ENCODE measurements around the gene DOCK1.

DOCK1 gene

DNA sequence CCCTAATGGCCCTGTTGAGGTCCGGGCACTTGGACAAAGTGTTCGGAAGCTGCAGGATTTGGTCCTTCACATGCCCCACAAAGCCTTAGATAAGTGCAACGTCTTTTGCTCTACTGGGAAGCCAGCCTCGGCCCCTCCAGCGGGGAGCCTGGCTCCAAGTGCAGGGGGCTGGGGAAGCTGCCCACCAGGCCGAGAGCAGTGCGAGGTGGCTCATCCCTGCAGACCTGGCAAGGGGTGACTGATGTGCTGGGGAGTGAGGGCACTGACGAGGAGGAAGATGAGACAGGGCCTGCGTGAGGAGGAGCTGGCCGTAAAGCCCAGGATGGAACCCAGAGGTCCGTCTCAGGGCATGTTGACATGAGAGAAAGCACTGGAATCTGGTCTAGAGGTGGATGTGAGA lies 508.1 kb downstream of the DOCK1 start:
- no peak overlapping the region for H3K27ac ChIP-seq (ENCODE audit: low read length)
- no peaks in the 10 kb centered on the region for H3K4me1 ChIP-seq (ENCODE audit: control insufficient read depth, insufficient read depth, low read length)
- no peaks in the 10 kb centered on the region for H3K27me3 ChIP-seq (ENCODE audit: control insufficient read depth in 1 of 2, insufficient read depth in 2 of 2, low read length in 2 of 2)
- peaks cover 18 to 24% of the 10 kb centered on the region in 2 donors for H3K36me3 ChIP-seq (ENCODE audit: control insufficient read depth in 2 of 2, insufficient read depth in 2 of 2, low read length in 2 of 2)
- no peak overlapping the region for H3K9ac ChIP-seq (ENCODE audit: low read length in 2 of 2)
- H3K9me3 ChIP-seq (ENCODE audit: control insufficient read depth in 2 of 2, low read length in 2 of 2) = no peaks in the 10 kb centered on the region
- H3K4me3 ChIP-seq (ENCODE audit: low read length in 2 of 2) = no peak overlapping the region

DNA sequence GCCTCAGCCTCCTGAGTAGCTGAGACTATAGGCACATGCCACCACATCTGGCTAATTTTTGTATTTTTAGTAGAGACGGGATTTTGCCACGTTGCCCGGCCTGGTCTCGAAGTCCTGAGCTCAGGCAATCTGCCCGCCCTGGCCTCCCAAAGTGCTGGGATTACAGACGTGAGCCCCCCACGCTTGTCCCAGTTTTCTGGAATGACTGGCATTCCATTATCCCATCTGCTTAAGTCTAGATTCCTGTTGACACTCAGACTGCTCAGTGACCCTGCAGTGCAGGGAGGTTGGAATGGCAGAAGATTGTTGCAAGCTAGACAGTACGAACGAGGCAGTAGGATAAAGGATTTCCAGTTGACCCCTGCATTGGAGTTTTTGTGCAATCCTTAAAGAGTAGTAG lies 508.8 kb downstream of the DOCK1 start:
- no peak overlapping the region for H3K9ac ChIP-seq (ENCODE audit: low read length in 2 of 2)
- H3K27ac ChIP-seq (ENCODE audit: low read length) = no peak overlapping the region
- no peak overlapping the region for H3K4me3 ChIP-seq (ENCODE audit: low read length in 2 of 2)
- peaks cover 22 to 31% of the 10 kb centered on the region in 2 donors for H3K36me3 ChIP-seq (ENCODE audit: control insufficient read depth in 2 of 2, insufficient read depth in 2 of 2, low read length in 2 of 2)
- no peaks in the 10 kb centered on the region for H3K9me3 ChIP-seq (ENCODE audit: control insufficient read depth in 2 of 2, low read length in 2 of 2)
- H3K27me3 ChIP-seq (ENCODE audit: control insufficient read depth in 1 of 2, insufficient read depth in 2 of 2, low read length in 2 of 2) = no peaks in the 10 kb centered on the region
- H3K4me1 ChIP-seq (ENCODE audit: control insufficient read depth, insufficient read depth, low read length) = no peaks in the 10 kb centered on the region

DNA sequence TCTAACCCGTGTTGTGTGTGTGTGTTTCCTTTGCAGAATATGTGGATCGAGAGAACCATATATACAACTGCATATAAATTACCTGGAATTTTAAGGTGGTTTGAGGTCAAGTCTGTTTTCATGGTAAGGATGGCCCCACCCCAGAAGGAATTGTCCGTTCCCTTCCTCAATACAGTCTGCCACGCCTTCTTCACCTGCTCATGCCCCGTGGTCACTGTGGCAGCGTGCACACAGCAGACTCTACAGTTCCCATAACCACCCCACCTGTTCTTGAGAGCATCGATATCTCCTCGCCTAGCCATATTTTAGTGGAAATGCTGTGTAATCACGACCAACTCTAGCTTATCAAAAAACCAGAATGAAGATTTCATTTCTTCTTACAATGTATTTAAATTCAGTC lies 509.9 kb downstream of the DOCK1 start:
- no peaks in the 10 kb centered on the region for H3K9me3 ChIP-seq (ENCODE audit: control insufficient read depth in 2 of 2, low read length in 2 of 2)
- no peak overlapping the region for H3K27ac ChIP-seq (ENCODE audit: low read length)
- no peak overlapping the region for H3K4me3 ChIP-seq (ENCODE audit: low read length in 2 of 2)
- H3K27me3 ChIP-seq (ENCODE audit: control insufficient read depth in 1 of 2, insufficient read depth in 2 of 2, low read length in 2 of 2) = no peaks in the 10 kb centered on the region
- no peak overlapping the region for H3K9ac ChIP-seq (ENCODE audit: low read length in 2 of 2)
- no peaks in the 10 kb centered on the region for H3K4me1 ChIP-seq (ENCODE audit: control insufficient read depth, insufficient read depth, low read length)
- peaks cover 32 to 34% of the 10 kb centered on the region in 2 donors for H3K36me3 ChIP-seq (ENCODE audit: control insufficient read depth in 2 of 2, insufficient read depth in 2 of 2, low read length in 2 of 2)

DNA sequence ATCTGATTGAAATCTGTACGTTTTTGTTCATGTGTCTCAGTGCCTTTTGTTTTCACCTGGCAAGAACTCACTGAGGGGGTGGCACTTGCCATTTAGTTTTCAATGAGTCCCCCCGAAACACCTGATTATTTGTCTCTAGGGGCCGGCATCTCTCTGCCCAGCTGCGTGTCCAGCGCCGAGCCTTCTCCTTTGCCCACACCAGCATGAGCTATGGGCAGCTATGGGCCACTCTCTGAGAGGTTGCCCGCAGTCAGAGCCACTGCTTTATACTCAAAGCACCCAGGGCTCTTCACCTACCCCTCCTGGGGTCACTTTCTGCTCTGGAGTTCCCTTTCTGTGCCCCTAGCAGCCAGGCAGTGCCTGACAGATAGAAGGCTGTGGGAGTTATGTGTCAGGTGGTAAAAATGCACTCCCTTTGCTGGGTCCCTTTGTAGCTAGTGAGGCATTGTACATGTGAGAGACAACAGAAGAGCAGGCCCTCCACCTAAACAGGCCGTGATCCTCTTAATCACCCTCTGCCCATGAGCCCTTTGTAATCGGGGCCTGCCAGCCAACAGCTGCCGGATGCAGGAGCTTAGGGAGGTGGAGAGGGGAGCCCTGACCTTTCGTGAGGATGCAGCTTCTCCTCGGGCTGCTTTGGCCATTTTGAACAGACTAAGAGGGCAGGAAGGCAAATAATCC lies 510.8 kb downstream of the DOCK1 start:
- H3K36me3 ChIP-seq (ENCODE audit: control insufficient read depth in 2 of 2, insufficient read depth in 2 of 2, low read length in 2 of 2) = peaks cover 33% of the 10 kb centered on the region in 2 donors
- H3K9ac ChIP-seq (ENCODE audit: low read length in 2 of 2) = no peak overlapping the region
- no peaks in the 10 kb centered on the region for H3K4me1 ChIP-seq (ENCODE audit: control insufficient read depth, insufficient read depth, low read length)
- no peak overlapping the region for H3K27ac ChIP-seq (ENCODE audit: low read length)
- no peaks in the 10 kb centered on the region for H3K27me3 ChIP-seq (ENCODE audit: control insufficient read depth in 1 of 2, insufficient read depth in 2 of 2, low read length in 2 of 2)
- H3K9me3 ChIP-seq (ENCODE audit: control insufficient read depth in 2 of 2, low read length in 2 of 2) = no peaks in the 10 kb centered on the region
- H3K4me3 ChIP-seq (ENCODE audit: low read length in 2 of 2) = no peak overlapping the region

DNA sequence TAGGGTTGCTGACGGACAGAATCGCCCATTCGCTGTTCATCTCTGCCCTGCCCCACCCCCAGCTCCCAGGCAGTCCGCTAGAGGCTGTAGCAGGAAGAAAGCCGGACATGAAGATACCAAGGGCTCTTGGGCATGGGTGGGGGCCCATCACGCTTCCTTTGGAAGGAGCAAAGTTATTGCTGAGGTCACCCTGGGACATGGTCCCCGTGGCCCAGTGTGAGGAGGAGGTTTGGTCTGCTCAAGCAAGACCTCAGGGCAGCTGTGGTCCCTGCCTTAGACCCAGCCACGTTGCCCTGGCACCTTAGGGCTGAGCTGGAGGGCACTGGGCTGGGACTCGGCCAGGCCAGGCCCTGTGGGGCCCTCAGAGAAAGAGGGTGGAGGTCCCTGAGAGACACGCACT lies 511.8 kb downstream of the DOCK1 start:
- Histone ChIP-seq H3K4me1 (ENCODE audit: control insufficient read depth, insufficient read depth, low read length) (no peaks in the 10 kb centered on the region), H3K36me3 (ENCODE audit: control insufficient read depth in 2 of 2, insufficient read depth in 2 of 2, low read length in 2 of 2) (peaks cover 33% of the 10 kb centered on the region in 2 donors), H3K4me3 (ENCODE audit: low read length in 2 of 2) (no peak overlapping the region), H3K27me3 (ENCODE audit: control insufficient read depth in 1 of 2, insufficient read depth in 2 of 2, low read length in 2 of 2) (no peaks in the 10 kb centered on the region), H3K27ac (ENCODE audit: low read length) (no peak overlapping the region), H3K9ac (ENCODE audit: low read length in 2 of 2) (no peak overlapping the region), H3K9me3 (ENCODE audit: control insufficient read depth in 2 of 2, low read length in 2 of 2) (no peaks in the 10 kb centered on the region)

DNA sequence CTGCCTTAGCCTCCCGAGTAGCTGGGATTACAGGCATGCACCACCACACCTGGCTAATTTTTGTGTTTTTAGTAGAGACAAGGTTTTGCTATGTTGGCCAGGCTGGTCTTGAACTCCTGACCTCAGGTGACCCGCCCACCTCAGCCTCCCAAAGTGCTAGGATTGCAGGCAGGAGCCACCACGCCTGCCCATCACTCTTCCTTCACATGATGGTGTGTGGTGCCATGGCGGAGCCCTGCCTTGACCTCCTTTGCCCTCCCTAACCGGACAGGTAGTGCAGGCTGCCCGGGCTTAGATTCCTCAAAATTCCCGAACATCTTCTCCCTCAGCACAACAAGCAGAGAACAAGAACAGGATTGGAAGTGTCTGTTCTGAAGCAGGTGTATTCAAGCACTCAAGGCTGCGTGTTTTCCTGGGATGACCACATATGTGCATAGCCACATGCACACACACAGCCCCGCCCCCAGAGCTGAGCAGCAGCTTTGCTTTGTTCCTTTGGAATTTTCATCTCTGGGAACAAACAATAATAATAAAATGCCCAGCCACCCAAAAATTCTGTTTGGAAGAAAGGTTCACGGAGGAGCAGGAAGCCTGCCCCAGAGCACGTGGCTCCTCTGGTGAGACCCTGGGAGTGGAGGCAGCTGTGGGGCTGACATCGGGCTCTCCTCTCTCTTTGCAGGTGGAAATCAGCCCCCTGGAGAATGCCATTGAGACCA lies 512.6 kb downstream of the DOCK1 start:
- Histone ChIP-seq H3K4me3 (ENCODE audit: low read length in 2 of 2) (no peak overlapping the region), H3K27ac (ENCODE audit: low read length) (no peak overlapping the region), H3K27me3 (ENCODE audit: control insufficient read depth in 1 of 2, insufficient read depth in 2 of 2, low read length in 2 of 2) (no peaks in the 10 kb centered on the region), H3K9me3 (ENCODE audit: control insufficient read depth in 2 of 2, low read length in 2 of 2) (no peaks in the 10 kb centered on the region), H3K36me3 (ENCODE audit: control insufficient read depth in 2 of 2, insufficient read depth in 2 of 2, low read length in 2 of 2) (peaks cover 33% of the 10 kb centered on the region in 2 donors), H3K9ac (ENCODE audit: low read length in 2 of 2) (no peak overlapping the region), H3K4me1 (ENCODE audit: control insufficient read depth, insufficient read depth, low read length) (no peaks in the 10 kb centered on the region)

DNA sequence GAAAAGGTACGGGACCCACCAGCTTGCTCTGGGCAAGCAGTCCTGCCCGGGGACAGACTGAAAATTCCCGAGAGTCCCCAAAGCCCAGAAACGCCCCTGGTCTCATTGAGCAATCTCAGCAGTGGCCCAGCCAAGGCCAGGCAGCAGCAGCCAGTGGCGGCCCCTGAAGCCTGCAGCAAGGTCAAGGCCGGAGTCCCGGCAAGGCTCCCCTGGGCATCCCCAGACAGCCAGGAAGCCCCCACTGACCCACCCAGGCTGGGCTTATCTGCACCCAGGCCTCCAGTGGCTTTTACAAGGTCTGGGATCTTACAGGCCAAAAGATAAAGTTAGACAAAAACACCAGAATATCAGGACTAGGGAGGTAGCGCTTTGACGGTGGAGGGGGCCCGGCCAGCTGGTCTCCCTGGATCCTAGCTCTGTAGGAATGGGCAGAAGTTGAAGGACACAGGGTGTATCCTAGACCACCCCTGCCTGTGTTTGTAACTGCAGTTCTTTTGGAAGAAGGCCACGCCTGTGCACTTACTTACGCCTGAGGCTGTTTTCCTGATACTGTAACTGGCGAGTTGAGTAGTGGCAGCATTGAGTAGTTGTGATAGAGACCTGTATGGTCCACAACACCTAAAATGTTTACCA lies 513.4 kb downstream of the DOCK1 start:
- no peak overlapping the region for H3K27ac ChIP-seq (ENCODE audit: low read length)
- H3K36me3 ChIP-seq (ENCODE audit: control insufficient read depth in 2 of 2, insufficient read depth in 2 of 2, low read length in 2 of 2) = peaks cover 33 to 36% of the 10 kb centered on the region in 2 donors
- H3K4me3 ChIP-seq (ENCODE audit: low read length in 2 of 2) = no peak overlapping the region
- H3K27me3 ChIP-seq (ENCODE audit: control insufficient read depth in 1 of 2, insufficient read depth in 2 of 2, low read length in 2 of 2) = no peaks in the 10 kb centered on the region
- no peaks in the 10 kb centered on the region for H3K4me1 ChIP-seq (ENCODE audit: control insufficient read depth, insufficient read depth, low read length)
- H3K9me3 ChIP-seq (ENCODE audit: control insufficient read depth in 2 of 2, low read length in 2 of 2) = no peaks in the 10 kb centered on the region
- no peak overlapping the region for H3K9ac ChIP-seq (ENCODE audit: low read length in 2 of 2)

DNA sequence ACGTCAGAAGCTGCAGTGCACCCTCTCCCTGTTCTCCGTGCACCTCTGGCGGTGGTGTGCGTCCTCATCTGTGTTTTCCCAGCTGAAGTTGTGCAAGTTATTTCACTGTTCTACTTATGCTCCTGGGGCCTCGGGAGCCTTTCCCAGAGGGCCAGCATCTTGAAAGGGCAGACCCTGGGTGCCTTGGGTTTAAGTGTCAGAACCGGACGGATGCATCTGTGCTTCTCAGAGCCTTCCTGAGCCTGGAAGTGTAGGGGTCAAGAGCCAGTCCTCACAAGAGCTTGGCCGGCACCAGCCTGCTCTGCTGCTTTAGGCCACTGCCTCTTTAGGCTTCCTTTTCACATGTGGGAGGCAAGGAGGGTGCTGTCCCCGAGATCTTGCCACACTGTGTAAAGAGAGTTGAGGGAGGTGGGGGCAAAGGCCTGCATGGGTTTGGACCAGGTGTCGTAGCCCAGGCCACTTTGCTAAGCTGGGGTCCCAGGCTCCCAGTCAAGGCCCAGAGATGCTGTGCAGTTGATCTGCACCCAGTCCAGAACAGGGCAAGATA lies 515.0 kb downstream of the DOCK1 start:
- no peaks in the 10 kb centered on the region for H3K27me3 ChIP-seq (ENCODE audit: control insufficient read depth in 1 of 2, insufficient read depth in 2 of 2, low read length in 2 of 2)
- no peak overlapping the region for H3K4me3 ChIP-seq (ENCODE audit: low read length in 2 of 2)
- no peaks in the 10 kb centered on the region for H3K9me3 ChIP-seq (ENCODE audit: control insufficient read depth in 2 of 2, low read length in 2 of 2)
- no peak overlapping the region for H3K27ac ChIP-seq (ENCODE audit: low read length)
- H3K4me1 ChIP-seq (ENCODE audit: control insufficient read depth, insufficient read depth, low read length) = no peaks in the 10 kb centered on the region
- no peak overlapping the region for H3K9ac ChIP-seq (ENCODE audit: low read length in 2 of 2)
- H3K36me3 ChIP-seq (ENCODE audit: control insufficient read depth in 2 of 2, insufficient read depth in 2 of 2, low read length in 2 of 2) = peaks cover 29 to 33% of the 10 kb centered on the region in 2 donors

DNA sequence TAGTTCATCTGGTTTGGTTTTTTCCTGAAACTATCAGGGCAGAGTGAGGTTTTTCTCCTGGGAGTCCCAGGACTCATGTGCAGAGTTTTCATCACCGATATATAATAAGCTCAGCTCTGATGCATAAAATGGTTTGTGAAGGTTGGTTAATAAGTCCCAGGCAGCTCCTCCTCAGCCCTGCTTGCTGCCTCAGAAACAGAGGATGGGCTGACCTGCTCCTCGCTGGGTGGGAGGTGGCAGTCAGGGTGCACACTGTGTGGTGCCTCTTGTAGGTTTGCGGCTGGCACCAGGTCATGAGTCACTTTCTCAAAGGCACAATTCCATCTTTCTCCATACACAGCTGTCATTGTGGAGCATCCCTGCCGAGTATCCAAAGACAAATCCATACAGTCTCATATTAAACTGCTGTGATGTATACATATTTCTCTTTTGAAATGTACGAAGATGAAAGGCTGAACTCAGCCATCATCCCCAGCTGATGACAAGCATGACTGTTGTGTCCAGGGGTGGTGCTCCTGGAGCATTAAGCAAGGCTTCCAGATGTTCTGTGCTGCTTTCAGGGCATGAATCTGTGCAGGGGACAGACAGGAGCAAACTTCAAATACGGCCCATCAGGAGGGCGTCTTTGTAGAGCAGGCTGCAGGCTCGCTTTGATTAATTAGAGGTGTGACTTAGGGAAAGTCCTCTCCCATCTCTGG lies 518.1 kb downstream of the DOCK1 start:
- Histone ChIP-seq H3K4me3 (ENCODE audit: low read length in 2 of 2) (no peak overlapping the region), H3K27ac (ENCODE audit: low read length) (no peak overlapping the region), H3K27me3 (ENCODE audit: control insufficient read depth in 1 of 2, insufficient read depth in 2 of 2, low read length in 2 of 2) (no peaks in the 10 kb centered on the region), H3K4me1 (ENCODE audit: control insufficient read depth, insufficient read depth, low read length) (peaks cover 2% of the 10 kb centered on the region), H3K9me3 (ENCODE audit: control insufficient read depth in 2 of 2, low read length in 2 of 2) (no peaks in the 10 kb centered on the region), H3K9ac (ENCODE audit: low read length in 2 of 2) (no peak overlapping the region), H3K36me3 (ENCODE audit: control insufficient read depth in 2 of 2, insufficient read depth in 2 of 2, low read length in 2 of 2) (peaks cover 39 to 47% of the 10 kb centered on the region in 2 donors)

DNA sequence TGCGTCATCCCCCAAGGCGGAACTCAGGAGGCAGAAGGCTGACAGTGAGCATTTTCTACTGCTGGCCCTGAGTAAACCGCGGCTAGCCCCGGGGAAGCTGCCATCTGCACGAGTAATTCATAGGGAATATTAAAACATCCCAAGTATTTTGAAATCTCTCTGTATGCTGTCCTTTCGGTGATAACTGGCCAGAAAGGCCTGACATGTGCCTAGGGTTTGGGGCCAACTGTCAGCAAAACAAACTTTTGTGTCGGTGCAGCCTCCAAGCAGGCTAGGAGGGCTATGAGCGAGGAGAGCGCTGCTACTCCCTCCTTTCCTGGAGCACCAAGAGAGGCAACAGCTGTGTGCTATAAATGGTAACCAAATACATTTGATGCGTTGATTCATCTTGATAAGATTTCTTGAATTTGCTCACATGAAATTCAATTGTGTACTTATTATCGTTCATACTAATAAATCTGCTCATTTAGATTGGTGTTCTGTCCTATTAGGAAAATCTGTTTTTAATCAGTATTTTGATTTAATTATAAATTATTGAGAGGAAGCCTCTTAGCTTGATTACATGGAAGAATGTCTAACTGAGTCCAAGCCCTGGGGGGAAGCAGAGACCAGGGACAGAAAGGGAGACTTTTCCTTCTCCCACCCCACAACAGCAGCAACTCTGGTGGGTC lies 519.5 kb downstream of the DOCK1 start:
- Histone ChIP-seq H3K4me3 (ENCODE audit: low read length in 2 of 2) (no peak overlapping the region), H3K27ac (ENCODE audit: low read length) (no peak overlapping the region), H3K36me3 (ENCODE audit: control insufficient read depth in 2 of 2, insufficient read depth in 2 of 2, low read length in 2 of 2) (peaks cover 30 to 36% of the 10 kb centered on the region in 2 donors)

More for the DNA sequence above, 519.5 kb downstream of the DOCK1 start:
- no peaks in the 10 kb centered on the region for H3K27me3 ChIP-seq (ENCODE audit: control insufficient read depth in 1 of 2, insufficient read depth in 2 of 2, low read length in 2 of 2)
- no peaks in the 10 kb centered on the region for H3K9me3 ChIP-seq (ENCODE audit: control insufficient read depth in 2 of 2, low read length in 2 of 2)
- H3K9ac ChIP-seq (ENCODE audit: low read length in 2 of 2) = no peak overlapping the region
- H3K4me1 ChIP-seq (ENCODE audit: control insufficient read depth, insufficient read depth, low read length) = peaks cover 2% of the 10 kb centered on the region
